Endothelial cell of hepatic sinusoid (primary cell): ENCODE measurements around the gene RTP5.
"Not testable (repeated sequence)": the region's sequence is repeated elsewhere in the genome, so short reads cannot be mapped to it uniquely, and the experiment has no call there.

Experiments
- in situ Hi-C: cut with HindIII; loops from 2 replicates; pipeline ENCODE4 v1.10.0; 2017; ENCODE audit warnings: low sequenced_read_pairs

The RTP5 gene

DNA sequence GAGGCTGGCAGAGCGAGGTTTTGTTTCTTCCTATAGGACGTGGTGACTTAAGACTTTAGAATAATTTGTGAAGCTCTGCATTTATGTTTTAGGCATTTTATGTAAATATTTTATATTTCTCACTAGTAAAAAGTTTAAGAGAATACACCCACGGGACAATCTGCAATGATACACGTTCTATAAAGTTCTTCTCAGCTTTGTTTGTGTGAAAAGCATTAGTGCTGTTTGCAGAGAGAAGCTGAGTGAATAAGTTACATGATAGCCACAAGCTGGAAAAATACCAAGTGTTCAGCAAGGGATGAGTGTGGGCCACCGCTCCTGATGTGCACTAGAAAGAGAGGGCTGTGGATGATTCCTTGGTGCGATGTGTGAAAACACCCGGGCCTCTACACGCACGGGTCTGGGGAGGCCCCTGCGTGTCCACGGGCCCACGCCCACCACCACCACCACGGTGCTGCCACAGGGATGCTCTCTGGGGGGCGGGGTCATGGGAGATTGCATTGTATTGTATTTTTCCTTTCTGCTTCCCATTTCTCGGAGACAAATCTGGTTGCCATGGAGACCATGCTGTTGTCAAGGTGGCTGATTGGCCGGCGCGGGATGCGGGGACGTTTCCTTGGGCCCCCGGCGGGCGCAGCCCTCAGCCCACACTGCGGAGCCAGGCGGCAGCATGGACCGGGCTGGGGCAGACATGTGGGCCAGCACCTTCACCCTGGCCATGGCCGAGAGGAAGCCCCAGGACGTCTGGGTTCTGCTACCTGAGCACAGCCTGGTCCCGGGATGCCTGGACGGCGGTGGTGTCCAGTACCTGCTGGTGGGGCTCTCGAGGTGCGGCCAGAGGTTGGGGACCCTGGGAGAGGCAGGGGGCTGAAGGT lies at the start of gene RTP5:
RTP5 (plus strand) TSS at position 643 of the 875 bp plus-strand sequence; CDS start at position 671, 28 bp downstream.
- in situ Hi-C loops, result no loop called here

DNA sequence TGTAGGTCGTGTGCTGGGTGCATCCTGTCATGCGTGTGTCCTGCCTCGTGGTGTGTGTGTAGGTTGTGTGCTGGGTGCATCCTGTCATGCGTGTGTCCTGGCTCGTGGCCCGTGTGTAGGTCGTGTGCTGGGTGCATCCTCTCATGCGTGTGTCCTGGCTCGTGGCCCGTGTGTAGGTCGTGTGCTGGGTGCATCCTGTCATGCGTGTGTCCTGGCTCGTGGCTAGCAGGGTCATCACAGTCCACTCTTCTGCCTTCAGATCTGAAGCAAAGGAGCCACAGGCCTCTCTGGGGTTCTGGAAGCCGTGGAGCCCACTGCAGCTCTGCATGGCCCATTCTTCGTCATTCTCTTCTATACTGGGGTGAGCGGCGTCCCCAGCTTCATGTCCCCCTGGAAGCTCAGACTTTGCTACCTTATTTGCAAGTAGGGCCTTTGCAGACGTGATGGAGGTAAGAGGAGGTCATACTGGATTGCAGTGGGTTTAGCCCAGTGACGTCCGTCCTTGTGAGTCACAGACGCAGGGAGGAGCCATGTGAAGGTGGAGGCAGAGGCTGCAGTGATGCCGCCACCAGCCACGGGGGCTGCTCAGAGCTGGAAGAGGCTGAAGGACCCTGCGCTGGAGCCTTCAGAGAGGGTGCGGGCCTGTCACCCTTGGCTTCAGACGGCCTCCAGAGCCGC lies 49.4 kb upstream of the RTP5 start:
- in situ Hi-C loops, result not testable (repeated sequence)

DNA sequence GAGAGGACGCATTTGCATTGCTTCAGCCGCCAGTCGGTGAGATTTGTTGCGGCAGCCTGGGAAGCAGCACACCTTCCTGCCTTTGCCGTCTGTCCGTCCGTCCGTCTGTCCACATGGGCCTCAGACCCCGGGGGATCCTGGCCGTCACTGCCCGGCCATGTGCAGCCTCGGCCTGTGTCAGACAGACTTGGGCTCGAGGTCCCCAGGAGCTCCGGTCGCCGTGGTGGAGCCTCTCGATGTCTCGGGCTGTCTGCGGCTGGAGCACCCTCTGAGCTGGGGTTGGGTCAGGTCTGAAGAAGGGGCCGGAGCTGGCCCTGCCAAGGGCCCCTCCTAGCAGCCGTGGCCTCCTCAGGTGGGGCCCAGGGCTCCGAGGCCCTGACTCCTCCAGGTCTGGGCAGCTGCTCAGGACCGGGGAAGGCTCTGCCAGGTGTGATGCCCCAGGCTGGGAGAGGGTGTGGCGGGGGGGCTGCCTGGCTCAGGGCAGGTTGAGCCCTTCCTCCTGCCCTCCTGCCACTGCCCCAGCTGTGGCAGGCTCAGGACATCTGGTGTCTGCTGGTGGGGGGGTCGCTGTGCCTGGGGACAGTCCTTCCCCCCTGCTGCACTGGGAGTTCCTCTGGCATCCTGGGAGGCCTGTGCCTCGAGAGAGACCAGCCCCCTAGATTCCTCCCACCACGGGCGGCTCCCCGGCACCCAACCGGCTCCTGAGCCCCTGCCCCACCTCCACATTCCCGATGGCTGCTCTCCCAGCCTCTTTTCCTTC lies 48.7 kb upstream of the RTP5 start:
- in situ Hi-C loops, result no loop called here

DNA sequence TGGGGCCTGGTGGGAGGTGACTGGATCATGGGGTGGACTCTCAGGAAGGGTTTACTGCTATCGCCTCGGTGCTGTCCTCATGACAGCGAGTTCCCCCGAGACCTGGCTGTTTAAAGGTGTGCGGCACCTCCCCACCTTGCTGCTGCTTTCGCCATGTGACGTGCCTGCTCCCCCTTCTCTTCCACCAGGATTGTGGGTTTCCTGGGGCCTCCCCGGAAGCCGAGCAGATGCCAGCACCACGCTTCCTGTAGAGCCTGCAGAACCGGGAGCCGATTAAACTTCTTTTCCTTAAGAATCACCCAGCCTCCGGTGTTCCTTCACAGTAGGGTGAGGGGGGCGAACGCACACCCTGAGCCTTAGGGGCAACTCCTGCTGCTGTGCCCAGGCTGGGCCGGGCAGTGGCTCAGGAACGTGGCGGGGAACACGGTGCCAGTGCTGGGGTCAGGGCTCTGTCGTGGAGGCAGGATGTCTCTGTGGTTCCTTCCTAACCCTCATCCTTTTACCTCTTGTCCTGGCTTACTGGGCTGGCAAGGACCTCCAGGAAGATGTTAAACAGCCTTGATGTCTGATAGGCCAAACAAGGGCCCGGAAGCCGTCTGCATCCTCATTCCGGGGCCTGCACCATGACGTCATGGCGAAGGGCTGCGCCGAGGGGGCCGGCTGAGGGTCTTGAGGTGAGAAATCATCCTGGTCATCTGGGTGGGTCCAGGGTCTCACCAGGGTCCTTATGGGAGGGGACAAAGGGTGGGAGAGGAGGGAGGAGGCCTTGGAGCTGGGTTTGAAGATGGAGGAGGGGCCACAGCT lies 47.9 kb upstream of the RTP5 start:
- in situ Hi-C loops, result no loop called here

DNA sequence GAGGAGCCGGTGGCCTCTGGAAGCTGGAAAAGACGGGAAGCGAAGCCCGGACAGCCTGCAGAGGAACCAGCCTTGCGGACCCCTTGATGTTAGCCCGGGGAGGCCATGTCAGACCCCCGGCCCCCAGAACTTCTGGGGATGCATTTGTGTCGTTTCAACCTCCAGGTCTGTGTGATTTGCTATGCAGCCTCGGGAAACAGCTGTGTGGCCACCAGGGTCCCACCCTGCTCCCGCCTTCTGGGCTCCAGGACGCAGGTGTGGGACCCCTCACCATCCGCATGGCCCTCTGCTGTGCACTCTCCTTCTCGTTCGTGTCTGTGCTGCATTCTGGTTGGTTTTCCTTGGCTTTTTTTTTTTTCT lies 47.3 kb upstream of the RTP5 start:
- in situ Hi-C loops, result no loop called here

DNA sequence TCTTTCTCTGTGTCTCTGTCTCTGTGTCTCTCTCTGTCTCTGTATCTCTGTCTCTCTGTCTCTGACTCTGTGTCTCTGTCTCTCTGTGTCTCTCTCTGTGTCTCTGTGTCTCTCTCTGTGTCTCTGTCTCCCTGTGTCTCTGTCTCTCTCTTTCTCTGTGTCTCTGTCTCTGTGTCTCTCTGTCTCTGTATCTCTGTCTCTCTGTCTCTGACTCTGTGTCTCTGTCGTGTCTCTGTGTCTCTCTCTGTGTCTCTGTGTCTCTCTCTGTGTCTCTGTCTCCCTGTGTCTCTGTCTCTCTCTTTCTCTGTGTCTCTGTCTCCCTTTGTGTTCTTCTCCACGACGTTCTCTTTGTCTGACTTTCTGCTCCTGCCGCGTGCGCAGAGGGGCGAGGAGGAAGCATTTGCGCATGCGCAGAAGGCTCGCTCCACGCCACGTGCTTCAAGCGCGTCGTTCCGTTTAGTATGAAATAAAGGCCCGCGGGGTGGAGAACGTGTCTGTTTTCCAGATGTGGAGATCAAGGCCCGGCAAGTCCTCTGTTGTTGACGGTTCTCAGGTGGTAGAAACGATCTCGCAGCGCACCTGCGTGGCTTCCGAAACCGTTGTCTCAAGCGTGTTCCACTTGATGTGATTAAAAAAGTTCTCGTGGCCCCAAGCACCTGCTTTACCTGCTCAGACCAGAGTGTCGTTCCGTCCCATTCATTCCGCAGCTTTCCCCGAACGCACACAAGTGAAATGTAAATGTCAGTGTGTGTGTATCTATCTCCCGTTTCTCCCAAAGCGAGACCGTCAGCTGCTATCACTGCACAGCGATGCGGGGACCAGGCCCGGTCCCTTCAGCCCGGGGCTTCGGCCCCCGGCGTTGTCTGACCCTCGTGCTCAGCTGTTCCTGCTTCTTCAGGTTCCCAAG lies 45.7 kb upstream of the RTP5 start:
- in situ Hi-C loops, result not testable (repeated sequence)

DNA sequence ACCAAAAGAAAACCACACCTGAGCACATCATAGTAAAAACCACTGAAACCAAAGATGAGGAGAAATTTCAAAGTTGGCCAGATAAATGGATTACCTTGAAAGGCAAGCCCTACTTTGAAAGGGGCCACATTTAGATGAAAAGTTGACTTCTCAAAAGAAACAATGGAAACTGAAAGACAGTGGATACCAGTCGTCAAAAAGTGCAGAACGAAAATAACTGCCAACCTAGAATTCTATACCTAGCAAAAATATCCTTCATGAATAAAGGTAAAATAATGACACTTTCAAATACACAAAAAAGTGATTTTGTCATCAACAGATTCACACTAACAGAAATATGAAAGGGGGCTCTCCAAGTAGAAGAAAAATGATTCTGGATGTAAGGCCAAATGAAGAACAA lies 42.1 kb upstream of the RTP5 start:
- in situ Hi-C loops, result no loop called here

DNA sequence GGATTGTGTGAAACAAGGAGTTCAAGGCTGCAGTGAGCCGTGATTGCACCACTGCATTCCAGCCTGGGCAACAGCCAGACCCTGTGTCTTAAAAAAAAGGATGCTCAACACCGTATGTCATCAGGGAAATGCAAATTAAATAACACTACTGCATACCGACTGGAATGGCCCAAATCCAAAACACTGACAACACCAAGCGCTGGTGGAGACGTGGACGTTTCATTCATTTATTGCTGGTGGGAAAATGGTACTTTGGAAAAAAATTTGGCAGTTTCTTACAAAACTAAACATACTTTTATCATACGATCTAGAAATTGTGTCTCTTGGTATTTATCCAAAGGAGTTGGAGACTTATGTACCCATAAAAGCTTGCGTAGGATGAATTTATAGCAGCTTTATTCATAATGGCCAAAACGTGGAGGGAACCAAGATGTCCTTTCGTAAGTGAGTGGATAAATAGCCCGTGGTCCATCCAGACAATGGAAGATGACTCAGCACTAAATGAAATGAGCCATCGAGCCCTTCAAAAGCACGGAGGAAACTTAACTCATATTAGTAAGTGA lies 36.3 kb upstream of the RTP5 start:
- in situ Hi-C loops, result no loop called here

DNA sequence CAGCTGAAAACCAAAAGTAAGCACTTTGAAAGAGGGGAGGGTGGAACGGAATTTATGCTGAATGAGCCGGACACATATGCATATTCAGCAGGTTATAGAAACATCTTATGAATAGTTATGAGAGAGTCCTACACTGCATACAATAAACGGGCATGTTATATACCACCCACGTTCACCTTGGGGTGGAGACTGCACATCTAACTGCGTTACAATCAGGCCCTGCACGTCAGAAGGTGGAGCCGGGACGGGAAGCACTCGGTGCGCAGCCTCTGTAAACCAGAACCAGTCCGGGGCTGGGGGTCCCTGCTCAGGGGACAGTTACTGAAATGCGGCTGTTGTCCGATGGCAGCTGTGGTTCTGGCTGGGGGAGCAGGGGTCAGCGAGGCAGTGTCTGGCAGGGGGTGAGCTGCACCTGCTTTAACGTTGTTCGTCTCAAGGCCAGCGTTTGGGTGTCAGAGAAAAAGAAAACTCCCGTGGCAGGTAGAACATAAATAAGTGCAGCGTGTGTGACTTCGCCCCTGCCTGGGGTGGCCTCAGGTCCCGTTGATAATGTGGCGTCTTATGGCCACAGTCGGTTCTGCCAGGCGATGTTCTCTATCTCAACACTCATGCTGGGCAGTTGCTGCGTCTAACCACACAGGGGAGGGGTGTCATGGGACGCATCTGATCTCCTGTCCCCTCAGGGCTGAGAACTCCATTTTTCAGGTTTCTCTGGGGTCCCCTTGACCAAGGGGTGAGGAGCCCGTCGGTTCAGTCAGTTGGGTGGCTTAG lies 35.6 kb upstream of the RTP5 start:
- in situ Hi-C loops, result not testable (repeated sequence)

DNA sequence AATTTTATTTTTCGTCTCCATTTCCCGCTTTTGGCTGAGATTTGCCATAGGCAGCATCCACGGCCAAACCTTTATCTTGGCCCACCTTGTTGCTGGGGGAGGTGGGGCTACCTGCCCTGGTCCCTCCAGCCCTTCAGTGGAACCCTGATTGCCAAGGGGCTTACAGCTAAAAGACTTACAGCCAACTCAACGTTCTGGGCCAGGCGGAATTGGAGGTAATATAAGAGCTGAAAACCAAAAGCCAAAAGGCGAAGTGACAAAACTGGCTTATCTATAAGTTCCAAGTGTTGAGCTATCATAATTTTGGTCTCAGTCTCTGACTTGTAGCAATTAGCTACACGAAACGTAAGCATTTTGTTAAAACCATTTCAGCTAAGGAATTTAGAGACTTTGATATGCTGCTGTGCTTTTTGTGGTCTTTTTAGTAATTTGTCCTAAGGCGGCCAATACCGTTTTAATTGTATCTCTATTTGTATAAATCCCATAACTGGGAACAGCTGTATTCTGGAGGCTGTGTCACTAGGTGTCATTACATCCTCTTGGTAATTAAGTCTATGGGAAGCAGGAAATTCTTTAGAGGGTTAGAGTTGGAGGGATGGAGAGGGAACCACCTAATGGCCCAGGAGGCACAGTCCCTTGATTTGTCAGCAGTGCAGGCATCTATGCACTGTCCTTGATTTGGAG lies 34.9 kb upstream of the RTP5 start:
- in situ Hi-C loops, result no loop called here

DNA sequence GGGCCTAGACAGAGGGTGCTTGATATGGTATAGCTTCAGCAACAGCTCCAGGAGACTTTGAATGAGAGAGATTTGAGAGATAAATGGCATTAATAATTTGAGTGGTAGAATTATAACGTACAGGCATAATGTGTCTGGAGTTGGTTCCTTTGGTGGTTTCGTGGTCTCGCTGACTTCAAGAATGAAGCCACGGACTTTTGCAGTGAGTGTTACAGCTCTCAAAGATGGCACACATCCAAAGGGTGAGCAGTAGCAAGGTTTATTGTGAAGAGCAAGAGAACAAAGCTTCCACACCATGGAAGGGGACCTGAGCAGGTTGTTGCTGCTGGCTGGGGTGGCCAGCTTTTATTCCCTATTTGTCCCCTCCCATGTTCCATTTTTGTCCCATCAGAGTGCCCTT lies 33.9 kb upstream of the RTP5 start:
- in situ Hi-C loops, result no loop called here

DNA sequence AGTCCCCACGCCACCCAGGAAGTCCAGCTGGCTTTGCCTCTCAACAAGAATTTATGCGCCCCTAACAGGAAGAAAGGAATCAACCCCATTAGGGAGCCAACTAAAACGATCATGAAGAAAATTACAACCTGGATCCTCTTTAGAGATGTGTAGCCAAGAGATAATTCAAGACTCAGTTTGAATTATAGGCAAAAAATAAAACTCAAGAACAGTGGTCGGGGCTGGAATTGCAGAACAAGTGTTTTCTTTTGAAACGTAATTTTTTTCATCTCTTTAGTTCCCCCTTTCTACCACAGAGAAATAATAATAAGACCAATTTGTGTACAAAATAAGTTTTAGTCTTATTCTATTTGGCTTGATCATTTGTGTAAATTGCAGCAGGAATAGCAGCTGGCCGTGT lies 33.2 kb upstream of the RTP5 start:
- in situ Hi-C loops, result no loop called here

DNA sequence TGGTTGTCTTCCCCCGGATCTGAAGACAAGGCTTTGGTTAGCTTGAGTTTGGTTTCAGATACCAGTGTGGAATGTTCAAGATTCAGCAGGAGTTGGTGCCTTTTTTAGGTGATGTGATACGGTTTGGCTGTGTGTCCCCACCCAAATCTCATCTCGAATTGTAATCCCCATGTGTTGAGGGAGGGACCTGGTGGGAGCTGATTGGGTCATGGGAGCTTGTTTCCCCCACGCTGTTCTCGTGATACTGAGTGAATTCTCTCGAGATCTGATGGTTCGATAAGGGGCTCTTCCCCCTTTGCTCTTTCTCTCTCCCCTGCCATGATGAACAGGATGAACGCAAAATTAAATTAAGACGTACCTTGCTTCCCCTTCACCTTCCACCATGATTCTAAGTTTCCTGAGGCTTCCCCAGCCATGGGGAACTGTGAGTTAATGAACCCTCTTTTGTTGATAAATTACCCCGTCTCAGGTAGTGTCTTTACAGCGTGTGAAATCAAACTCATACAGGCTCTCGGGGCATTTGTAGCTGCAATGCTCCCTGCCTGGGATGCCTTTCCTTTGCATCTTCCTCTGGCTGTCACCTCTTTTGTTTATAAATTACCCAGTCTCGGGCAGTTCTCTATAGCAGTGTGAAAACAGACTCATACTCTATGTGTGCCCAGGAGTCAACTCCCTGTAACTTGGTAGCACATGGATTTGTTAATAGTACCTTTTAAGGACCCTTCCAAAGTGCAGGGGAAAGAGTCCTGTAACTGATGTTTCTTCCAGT lies 32.1 kb upstream of the RTP5 start:
- in situ Hi-C loops, result no loop called here

DNA sequence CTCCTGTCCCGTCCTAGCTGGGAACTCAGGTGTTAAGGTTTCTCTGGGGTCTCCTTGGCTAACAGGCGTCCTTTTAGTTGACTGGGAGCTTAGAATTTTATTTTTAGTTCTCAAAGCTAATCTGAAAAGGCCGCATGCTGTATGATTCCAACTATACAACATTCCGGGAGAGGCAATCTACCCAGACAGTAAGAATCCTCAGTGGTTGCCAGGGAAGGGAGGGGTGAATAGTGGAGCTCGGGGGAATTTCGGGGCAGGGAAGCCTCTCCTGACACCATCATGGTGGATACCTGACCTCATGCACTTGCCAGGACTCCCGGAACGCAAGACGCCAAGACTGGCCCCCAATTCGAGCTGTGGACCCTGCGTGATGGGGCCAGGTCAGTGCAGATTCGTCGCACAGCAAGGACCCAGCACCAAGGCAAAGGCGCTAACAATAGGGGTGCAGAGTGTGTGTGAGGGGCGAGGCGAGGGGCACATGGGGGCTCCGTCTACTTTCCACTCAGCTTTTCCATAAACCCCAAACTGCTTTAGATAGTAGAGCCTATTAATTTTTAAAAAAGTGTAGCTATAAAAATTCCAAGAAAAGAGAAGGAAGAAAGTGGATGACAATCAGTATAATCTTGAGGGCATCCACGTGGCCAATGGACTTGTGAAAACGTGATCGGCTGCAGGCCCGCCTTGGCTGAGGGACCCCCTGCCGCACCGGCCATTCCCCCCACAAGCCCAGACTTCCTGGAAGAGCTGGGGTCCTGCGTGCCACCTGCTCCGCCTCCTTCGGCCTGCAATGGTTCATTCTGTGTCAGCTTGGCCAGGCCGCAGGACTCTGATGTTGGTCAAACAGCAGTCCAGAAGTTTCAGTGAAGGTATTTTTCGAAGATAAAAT lies 28.1 kb upstream of the RTP5 start:
- in situ Hi-C loops, result no loop called here

DNA sequence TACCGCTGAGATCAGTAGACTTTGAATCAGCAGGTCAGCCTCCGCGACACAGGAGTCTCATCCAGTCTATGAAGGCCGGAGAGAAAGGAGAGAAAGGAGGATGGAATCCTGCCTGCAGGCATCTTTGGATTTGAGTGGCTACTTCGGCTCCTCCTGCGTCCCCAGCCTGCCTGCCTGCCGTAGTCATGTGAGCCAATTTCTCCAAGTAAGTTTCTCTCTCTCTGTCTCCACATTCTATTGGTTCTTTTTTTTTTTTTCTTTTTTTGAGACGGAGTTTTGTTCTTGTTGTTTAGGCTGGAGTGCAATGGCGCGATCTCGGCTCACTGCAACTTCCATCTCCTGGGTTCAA lies 27.5 kb upstream of the RTP5 start:
- in situ Hi-C loops, result no loop called here

DNA sequence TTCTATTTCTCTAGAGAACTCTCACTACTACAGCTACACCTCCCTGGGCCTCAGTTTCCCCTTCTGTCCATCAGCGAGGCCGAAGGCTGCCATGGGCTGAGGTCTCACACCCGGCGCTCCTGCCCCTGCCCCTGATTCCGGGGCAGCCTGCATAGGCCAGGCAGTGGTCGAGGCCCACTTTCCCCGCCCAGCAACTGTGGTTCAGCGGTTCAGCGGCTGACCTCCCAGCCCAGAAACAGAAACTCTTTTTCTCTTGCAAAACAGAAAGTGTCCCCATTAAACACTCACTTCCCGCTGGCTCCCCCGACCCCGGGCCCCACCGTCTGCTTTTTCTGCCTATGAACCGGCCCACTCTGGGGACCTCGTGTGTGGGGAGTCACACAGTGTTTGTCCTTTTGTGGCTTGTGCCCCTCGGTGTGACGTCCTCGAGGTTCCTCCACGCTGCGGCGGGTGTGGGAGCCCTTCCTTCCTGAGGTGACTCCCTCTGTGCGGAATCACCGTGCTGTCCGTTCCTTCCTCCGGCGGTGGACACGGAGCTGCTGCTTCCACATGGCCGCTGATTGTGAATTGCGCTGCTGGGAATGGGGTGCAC lies 26.8 kb upstream of the RTP5 start:
- in situ Hi-C loops, result no loop called here
